Measurements from ENCODE around the gene GTPBP3.
A peak's percentile ranks its signal among the peaks of the same experiment; 100 is the strongest.

GTPBP3 gene

GRCh38 chr19:17320435-17320834, 16.9 kb upstream of the GTPBP3 start:
- Histone ChIP-seq H3K4me1 (peaks cover 0 to 34% (median 29%) of the 10 kb centered on the region in 4 donors), H3K36me3 (peaks cover 39 to 74% (median 50%) of the 10 kb centered on the region in 3 donors), H3K4me3 (no peak overlapping the region), H3K9me3 (no peaks in the 10 kb centered on the region), H3K27ac (no peak overlapping the region), H3K27me3 (no peaks in the 10 kb centered on the region)
- DNase-seq: no peak
- TF ChIP-seq, protein P1, sequence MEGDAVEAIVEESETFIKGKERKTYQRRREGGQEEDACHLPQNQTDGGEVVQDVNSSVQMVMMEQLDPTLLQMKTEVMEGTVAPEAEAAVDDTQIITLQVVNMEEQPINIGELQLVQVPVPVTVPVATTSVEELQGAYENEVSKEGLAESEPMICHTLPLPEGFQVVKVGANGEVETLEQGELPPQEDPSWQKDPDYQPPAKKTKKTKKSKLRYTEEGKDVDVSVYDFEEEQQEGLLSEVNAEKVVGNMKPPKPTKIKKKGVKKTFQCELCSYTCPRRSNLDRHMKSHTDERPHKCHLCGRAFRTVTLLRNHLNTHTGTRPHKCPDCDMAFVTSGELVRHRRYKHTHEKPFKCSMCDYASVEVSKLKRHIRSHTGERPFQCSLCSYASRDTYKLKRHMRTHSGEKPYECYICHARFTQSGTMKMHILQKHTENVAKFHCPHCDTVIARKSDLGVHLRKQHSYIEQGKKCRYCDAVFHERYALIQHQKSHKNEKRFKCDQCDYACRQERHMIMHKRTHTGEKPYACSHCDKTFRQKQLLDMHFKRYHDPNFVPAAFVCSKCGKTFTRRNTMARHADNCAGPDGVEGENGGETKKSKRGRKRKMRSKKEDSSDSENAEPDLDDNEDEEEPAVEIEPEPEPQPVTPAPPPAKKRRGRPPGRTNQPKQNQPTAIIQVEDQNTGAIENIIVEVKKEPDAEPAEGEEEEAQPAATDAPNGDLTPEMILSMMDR (IDR thresholded peaks at IDR 0.05): no peak
- intact Hi-C loops (cut with DNase I; ENCODE audit: low total_unique reads): no loop called here

DNA sequence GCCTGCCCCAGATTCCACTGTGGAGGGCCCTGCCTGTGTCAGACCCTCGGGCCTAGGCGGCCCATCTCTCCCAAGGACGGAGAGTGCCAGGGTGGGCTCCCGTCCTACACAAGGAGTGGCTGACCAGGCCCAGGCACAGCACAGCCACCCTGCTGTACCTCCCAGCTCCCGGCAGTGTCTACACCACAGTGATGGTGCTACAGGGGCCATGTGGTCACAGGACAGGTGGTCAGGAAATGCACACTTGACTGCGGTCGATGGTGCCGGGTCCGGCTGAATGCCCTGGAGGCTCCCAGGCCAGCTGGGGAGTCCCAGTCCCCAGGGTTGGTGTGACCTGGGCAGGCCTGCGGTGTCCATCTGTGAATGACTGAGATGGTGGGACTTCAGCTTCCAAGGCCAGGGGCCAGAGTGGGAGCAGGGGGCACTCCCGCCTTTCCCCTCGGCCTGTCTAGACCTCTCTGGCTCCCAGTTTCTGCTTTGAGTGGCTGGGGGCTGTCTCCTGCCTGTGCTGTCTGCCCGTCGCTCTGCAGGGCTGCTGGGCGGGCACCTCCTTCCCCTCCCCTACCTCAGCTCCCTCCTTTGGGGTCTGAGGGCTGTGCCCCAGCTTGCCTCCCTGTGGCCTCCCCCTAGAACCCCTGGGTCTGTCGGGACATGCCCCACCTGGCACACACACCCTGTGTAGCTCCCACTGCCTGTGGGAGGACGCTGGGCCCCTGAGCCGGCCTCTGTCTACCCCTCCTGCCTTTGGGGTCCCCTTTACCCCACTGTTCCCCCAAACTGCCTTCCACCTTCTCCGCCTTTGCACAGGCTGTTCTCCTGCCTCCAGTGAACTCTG, 15.5 kb upstream of the GTPBP3 start:
- Histone ChIP-seq H3K4me3 (no peak overlapping the region), H3K27ac (peak overlapping the region in 1 of 2 donors; percentile 6), H3K9me3 (no peaks in the 10 kb centered on the region), H3K4me1 (peaks cover 0 to 49% (median 42%) of the 10 kb centered on the region in 4 donors), H3K27me3 (no peaks in the 10 kb centered on the region), H3K36me3 (peaks cover 25 to 60% (median 36%) of the 10 kb centered on the region in 3 donors)
- intact Hi-C loops (cut with DNase I; ENCODE audit: low total_unique reads): no loop called here
- no peak for DNase-seq
- TF ChIP-seq, protein P1 (IDR thresholded peaks at IDR 0.05): no peak

DNA sequence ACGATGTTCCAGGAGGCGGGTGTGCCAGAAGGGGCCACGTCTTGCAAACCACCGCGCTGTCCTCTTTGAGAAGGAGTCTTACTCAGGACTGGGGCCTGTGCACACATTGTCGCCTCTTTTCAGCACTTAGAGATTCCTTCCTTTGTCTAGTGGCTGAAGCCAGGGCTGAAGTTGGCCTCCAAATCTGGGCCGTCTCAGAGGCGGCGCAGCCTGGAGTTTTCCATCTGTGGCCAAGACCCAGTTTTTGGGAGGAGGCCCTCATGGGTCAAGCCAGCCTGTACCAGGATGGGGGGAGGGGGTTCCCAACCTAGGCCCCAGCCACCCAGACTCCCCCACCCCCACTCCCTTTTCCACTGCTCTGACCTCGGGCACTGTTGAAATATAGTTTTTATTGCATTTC, 14.5 kb upstream of the GTPBP3 start:
- intact Hi-C loops (cut with DNase I; ENCODE audit: low total_unique reads): no loop called here
- Histone ChIP-seq H3K27ac (peak overlapping the region in 1 of 2 donors; percentile 49), H3K27me3 (no peaks in the 10 kb centered on the region), H3K4me1 (peaks cover 0 to 56% (median 49%) of the 10 kb centered on the region in 4 donors), H3K4me3 (no peak overlapping the region), H3K36me3 (peaks cover 25 to 56% (median 36%) of the 10 kb centered on the region in 3 donors), H3K9me3 (no peaks in the 10 kb centered on the region)
- TF ChIP-seq, protein P1 (IDR thresholded peaks at IDR 0.05): no peak
- no peak for DNase-seq

DNA sequence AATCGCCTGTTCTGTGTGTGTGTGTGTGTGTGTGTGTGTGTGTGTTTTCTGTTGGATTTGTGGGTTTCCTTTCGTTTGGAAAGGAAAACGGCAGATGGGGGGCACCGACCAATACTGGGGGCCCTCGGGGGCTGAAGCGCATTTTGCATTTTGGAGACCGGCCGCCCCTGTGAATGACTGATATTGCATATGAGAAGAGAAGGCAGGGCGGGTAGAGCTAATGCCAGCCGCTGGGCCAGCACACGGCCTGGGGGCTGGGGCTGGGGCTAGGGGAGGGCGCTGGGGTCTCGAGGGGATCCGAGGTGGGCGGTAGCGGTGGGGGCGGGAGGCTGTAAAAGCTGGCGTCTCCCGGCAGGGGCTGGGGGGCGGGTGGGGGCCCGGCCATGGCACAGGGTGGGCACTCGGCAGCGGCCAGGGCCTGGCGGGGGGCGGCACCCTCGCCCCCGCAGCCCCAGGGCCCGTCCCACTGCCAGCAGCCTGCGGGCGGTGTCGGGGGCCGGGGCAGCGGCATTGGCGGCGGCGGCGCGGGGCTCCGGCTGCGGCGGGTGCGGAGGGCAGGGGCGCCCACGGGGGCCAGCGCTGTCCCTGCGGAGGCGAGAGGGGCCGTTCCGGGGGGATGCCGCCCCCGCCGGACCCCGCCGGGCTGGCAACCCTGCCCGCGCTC, 13.9 kb upstream of the GTPBP3 start:
- Histone ChIP-seq H3K27me3 (no peaks in the 10 kb centered on the region), H3K36me3 (peaks cover 25 to 50% (median 36%) of the 10 kb centered on the region in 3 donors), H3K4me3 (peak overlapping the region; percentile 9 to 17), H3K9me3 (no peaks in the 10 kb centered on the region), H3K4me1 (peaks cover 0 to 60% (median 51%) of the 10 kb centered on the region in 4 donors), H3K27ac (peak overlapping the region; percentile 49 to 61)
- no peak for DNase-seq
- intact Hi-C loops (cut with DNase I; ENCODE audit: low total_unique reads): no loop called here
- TF ChIP-seq, protein P1 (IDR thresholded peaks at IDR 0.05): no peak

- Histone ChIP-seq H3K4me3 (peak overlapping the region; percentile 9 to 17), H3K36me3 (peaks cover 25 to 45% (median 32%) of the 10 kb centered on the region in 3 donors), H3K27me3 (no peaks in the 10 kb centered on the region), H3K27ac (peak overlapping the region; percentile 49 to 61), H3K9me3 (no peaks in the 10 kb centered on the region), H3K4me1 (peaks cover 0 to 64% (median 51%) of the 10 kb centered on the region in 4 donors)
- TF ChIP-seq, protein P1 (IDR thresholded peaks at IDR 0.05): no peak
- no peak for DNase-seq
- intact Hi-C loops (cut with DNase I; ENCODE audit: low total_unique reads): no loop called here
These were observed 13.4 kb upstream of the GTPBP3 start for GRCh38 chr19:17323964-17324332.

All from tibial artery (tissue), 4 donors.